NCI-H1105 treated with DMSO at 0.1 percent for 48 hours (cell line): Measurements from ENCODE around the gene DCP1B.

Experiments used
- DNase-seq: peaks from one replicate; lab custom pipeline; 2025; lab: John Stamatoyannopoulos, UW

DCP1B gene

DNA sequence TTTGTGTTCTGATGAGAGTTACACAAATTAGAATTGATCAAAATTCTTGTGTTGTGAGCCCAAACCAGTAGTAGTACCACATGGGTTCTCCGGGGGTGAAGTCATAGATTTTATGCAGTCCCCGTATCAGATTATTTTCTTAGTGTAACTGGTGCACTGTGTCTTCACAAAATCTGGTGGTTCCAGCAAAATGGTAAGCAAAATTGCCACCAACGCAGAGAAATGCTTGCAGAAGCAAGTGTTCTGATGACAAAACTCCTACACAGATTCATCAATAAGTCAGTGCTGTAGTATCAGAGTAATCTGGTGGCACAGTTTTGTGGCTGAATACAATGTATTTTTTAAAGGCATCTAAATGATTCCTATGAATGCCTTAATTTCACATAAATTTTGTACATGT is 84.5 kb downstream of the DCP1B start:
- no peak for DNase-seq

GRCh38 chr12:1919284-1919683 is 85.0 kb downstream of the DCP1B start:
- DNase-seq: no peak

GRCh38 chr12:1918884-1919236 is 85.4 kb downstream of the DCP1B start:
- no peak for DNase-seq

- no peak for DNase-seq
These were observed 86.0 kb downstream of the DCP1B start, which contains the start of gene CACNA2D4 for GRCh38 chr12:1918081-1918883. TSS of gene CACNA2D4 (minus strand) at chr12:1918652. CDS start at chr12:1918473, 179 bp downstream.

DNA sequence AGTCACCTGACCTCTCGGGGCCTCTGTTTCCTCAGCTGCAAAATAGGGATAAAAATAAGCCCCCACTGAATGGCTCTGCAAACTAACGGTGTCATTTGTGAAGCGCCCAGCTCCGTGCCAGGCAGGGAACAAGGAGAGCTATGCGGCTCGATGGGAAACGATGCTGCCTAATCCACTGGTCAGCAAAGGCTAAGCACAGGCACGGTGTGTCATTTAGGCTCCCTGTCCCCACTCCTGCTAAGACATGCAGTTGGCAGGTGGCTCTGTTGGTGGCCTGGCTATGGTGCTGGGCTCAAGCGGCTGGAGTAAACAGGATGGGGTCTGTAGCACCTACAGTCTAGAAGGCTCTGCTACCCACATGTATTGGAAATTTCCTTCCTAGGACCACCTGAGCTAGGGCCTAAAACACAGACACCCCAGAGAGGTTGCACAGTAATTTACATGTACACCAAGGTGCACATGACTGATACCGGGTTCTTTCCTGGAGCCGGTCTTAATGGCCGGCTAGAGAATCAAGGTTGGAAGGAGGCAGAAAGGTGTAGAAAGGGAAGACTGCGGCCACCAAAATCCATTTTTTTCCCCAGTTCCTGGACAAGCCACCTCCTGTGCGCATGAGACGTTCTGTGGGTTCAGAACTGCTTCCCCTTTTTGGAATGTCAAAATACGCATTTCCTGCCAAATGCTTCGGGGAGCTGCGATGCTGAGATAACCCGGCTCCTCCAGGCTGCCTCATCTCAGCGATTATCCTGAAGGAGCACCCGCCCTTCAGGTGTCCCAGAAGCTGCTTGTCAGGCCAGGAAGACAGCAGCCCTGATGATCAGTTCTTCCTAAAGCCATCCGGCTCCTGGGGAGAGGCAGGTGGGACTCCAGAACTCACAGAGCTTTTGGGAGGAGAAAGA is 86.8 kb downstream of the DCP1B start:
- DNase-seq: no peak

GRCh38 chr12:1916371-1917171 is 87.7 kb downstream of the DCP1B start:
- DNase-seq: peak; percentile 85

DNA sequence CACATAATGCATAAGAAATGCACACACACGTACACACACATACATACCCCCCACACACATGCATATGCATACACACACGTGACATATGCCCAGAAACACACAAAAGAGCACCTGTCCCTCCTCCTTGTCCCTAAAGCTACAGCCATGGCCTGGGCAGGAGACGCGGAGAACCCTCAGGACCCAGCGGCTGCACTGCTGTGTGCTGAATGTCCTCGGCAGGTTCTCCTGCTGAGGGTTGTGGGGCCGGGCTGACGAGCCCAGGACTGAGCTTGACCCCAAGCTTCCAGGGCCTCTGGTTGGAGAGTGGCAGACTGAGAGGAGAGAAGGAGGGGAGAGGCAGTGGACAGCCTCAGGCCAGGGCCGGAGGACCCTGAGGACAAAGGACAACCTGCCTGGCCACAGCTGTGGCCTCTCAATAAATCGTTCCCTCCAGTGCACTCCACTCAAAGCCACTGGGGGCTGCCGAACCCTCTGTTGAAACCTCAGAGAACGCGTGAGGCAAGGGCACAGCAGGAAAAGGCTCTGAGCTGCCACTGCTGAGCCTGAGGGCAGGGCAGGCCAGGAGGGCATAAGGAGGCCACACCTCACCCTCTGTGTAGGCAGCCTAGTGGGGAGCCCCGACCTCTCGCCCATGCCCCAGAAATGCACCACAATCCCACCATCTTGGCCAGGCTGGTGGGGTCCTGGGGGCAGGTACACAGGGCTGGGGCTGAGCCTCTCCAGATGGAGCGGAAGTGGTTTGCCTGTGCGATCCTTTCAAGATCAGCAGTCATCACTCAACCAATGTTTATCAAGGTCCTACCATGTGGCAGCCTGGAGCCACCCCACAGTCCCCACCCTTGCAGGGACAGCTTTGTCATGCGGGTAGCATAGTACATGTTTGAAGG is 88.9 kb downstream of the DCP1B start:
- DNase-seq: no peak

- DNase-seq: no peak
These were observed 89.9 kb downstream of the DCP1B start for GRCh38 chr12:1914114-1914911.

DNA sequence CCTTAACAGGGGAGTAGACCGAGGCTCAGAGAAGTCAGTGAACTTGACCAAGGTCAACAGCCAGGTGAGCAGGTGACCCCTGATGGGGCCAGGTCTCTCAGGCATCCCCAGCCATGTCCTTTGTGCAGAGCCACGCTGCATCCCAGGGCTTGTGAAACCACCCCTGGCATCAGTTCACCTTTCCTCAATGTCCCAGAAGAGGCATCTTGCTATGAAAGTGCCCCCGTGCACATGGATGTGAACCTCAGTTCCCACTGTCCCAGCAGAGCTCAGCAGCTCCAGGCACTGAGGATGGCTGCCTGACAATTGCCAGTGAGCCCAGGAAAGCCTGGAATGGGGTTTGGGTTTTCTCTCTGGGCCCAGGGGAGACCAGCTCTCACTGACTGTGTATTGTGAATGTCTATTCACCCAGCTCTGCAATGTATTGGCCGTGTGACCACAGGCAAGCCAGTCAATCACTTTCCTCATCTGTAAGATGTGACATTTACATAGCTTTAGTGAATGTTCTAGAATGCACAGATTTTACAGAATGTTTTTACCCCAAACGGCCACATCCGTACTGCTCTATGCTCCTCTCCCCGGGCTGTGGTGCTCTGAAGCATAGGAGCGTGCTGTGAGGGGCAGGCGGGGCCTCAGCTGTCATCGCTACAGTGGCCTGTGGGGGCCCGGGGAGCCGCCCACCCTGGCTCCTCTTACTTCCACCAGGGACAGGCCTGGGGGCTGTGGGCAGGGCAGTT is 90.7 kb downstream of the DCP1B start:
- no peak for DNase-seq

DNA sequence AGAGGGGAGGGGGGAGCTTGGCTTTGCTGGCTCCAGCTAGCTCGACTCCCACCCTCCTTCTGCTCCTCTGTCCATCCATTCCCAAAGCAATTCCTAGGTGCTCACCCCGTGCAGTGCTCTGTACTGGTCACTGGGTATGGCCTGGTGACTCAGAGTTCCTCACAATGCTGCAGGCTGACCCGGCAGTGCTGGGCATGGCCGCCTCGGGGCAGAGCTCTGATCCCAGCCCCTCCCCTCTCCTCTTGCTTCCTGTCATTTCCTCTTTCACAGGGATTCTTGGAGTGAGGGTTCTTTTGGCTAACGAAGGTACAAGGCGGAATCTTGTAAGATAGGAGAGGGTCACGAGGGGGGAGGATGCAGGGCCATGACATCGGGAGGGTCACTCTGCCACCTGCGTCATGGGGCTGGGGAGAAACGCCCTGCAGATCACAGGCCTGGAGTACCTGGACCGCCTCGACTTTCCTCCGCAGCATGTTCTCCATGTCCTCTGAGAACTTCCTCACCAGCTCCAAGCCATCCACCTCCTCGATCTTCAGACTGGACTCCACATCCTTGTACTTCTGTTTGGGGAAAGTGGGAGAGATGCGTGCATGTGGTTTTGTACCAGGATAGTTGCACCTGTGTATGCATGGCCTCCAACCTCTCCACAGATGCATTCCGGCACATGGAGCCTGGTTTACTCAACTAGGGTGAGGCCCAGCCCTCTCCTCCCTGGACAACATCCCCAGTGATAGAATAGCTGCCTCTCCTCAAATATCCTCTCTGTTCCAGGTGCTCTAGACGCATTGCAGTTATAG is 91.5 kb downstream of the DCP1B start:
- DNase-seq: no peak

GRCh38 chr12:1911598-1912575 is 92.4 kb downstream of the DCP1B start:
- DNase-seq: peak; percentile 48

- no peak for DNase-seq
These were observed 93.8 kb downstream of the DCP1B start for GRCh38 chr12:1910468-1910867.

- no peak for DNase-seq
These were observed 95.5 kb downstream of the DCP1B start for GRCh38 chr12:1908758-1909157.

- no peak for DNase-seq
These were observed 96.3 kb downstream of the DCP1B start for GRCh38 chr12:1907652-1908611.

DNA sequence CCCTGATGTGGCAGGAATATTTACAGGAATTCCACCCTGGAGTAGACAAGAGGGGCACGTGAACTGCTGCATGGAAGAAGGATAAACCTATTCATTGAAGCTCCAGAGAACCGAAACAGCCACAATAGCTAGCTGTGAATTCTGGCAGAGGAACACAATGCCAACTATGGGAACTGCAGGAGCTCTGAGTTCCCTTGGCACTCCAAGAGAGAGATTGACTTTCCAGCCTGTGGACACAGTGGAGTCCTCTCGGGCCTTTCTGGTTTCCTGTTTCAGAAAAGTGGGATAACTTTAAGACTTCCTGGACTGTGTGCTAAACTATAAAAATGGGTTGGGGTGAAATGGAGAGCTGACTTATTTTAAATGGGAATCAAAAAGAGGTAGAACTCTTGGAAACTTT is 97.7 kb downstream of the DCP1B start:
- no peak for DNase-seq

GRCh38 chr12:1904875-1905274 is 99.4 kb downstream of the DCP1B start:
- no peak for DNase-seq
